ENCODE data around the gene HIVEP2.

The HIVEP2 gene

DNA sequence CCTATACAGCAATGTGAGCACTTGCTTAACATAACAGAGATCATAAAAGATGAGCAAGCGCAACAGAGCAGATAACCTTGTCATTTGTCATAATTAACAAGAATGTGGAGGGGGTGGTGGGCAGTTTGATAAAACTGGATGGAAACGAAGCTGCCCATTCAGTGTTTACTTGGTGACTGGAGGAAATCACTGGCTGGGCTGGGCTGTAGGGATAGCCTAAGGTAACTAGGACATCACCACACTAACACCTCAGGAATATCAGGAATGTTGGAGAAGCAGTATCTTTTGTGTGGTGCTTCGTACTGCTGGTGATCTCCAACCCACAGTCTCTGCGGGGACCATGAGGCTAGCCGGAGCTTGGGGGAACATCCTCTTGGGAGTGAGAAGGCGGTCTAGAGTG lies 218.4 kb downstream of the HIVEP2 start:
- DNase-seq = no peak

GRCh38 chr6:142725024-142725770 lies 219.8 kb downstream of the HIVEP2 start:
- DNase-seq = no peak

DNA sequence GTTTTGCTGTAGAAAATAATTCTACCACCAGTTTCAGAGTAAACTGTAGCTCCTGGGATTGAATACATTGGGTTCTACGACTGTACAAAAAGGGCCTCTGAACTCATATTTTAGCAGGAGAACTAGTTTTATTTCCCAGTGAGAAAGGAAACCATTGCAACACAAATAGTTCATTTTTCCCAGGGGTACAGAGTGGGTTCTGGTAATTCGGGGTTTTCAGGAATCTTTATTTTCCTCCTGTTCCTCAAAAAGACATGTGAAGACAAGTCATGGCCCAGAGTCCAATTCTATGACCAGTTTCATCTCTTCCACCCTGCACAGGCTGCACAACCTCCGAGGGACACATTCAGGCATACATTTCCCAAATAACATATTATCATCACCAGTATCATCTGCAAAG lies 222.1 kb downstream of the HIVEP2 start:
- DNase-seq = no peak

DNA sequence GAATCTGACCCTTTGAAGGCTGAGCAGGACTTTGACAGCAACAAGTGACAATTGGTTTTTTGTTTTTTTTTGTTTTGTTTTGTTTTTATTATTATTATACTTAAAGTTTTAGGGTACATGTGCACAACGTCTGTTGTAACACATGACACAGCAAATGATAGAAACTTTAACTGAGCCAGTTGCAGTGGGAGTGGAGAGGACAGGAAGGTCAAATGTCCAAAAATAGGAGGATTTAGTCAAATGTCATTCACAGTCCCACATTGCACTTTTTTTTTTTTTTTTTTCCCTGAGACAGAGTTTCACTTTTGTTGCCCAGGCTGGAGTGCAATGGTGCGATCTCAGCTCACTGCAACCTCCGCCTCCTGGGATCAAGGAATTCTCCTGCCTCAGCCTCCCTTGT lies 223.0 kb downstream of the HIVEP2 start:
- DNase-seq = no peak

- DNase-seq = no peak
These were observed 223.6 kb downstream of the HIVEP2 start for GRCh38 chr6:142721215-142721920.

GRCh38 chr6:142718667-142719191 lies 226.2 kb downstream of the HIVEP2 start:
- DNase-seq = no peak

DNA sequence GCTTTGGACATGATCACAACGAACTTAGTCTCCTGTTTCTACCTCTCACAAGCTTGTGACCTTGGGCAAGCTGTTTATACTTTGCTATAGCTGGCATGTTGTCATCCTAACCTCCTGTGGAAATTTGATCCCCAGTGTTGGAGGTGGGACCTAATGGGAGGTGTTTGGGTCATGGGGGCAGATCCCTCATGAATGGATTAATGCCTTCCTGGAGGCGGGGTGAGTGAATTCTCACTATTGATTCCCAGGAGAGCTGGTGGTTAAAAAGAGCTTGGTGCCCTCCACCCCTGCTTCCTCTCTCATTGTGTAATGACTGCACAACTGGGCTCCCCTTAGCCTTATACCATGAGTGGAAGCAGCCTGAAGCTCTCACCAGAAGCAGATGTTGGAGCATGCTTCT lies 228.9 kb downstream of the HIVEP2 start:
- DNase-seq = no peak

DNA sequence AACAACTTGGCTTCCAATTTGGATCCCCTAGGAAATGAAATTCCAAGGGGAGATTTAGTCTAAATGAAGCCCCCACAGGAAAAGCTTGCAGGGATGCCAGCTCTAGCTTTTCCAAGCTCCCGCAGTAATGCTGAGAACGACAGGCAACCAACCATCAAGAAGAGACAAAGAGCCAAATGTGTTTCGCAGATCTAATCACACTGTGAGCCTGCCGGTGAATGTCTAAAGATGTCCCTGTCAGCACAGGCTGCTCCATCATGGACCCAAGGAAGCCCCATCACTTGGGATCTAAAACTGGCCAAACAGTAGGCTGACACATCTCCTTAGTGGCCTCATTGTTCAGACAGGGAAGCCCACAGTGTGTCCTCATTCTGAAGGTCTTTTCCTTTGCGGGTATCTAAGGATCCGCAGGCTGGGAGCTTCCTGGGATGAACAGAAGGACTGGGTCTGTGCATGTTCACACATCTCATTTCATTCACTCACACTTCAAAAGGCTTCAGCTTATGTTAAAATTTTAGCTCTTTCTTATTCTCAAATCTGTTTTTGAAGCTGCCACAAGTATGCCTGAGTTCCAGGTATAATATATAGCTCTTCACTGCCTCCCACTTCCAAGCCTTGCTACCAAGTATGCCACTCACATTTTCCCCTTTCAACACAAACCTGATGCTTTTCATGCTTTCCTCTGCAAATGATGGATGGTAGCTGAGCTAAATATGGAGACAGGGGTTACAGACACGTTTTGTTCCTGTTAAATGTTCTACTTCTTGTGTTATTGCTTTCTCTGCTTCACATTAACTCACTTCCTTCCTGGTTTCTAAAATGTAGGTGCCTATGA lies 229.8 kb downstream of the HIVEP2 start:
- DNase-seq = no peak

DNA sequence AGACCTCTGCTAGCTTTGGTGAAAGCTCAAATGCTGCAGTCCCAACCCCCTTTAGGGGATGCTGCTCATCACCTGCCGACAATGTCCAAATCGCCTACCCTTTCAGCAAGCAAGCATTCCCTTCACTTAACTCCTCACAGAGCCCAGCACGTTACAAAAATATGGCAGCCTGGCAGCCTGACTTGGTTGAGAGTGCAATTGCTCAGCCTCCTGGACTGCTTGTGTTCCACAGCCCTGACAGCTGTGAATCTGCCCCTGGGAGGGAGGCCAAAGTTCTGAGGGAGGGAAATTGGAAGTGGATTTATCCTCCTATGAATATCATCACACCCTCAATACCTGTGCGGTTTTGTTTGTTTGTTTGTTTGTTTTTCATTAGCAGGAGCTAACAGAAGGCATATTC lies 231.0 kb downstream of the HIVEP2 start:
- DNase-seq = no peak

- DNase-seq = no peak
These were observed 232.7 kb downstream of the HIVEP2 start for GRCh38 chr6:142712231-142712630.

GRCh38 chr6:142708651-142709050 lies 236.3 kb downstream of the HIVEP2 start:
- no peak for DNase-seq

DNA sequence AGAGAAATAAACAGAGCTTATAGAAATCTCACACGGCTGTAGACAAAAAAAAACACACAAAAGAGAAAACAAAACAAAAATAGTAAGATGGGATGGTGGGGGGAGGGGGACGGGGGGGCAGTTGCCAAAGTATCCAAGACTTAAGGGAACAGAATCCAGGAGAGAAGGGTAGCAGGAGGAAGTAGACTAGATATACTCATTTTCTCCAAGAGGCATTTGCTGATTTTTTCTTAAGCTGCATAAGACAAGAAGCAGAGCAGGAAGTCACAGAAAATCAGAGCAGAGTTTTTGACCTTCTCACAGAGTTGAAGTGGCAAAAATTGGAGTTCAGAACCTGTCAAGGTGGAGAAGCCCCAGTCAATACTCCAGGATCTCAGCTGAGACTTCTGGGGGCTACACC lies 237.7 kb downstream of the HIVEP2 start:
- DNase-seq = no peak

DNA sequence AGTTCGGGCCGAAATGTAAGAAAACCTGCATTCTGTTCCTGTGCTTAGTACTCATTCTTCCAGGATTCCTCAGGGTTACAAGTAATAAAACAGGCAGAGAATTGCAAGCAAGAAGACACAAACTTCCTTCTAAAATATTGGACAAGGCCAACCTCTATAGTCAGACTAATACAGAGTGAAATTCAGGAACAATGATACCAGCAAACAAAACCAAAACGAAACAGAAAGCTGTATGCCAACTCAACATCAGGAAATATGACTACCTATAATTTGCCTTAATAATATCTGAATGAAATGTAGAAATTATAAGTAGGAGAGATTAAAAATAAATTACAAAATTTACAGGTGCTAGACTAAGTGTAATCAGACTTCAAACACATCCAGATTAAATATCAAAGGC lies 238.8 kb downstream of the HIVEP2 start:
- DNase-seq = no peak

DNA sequence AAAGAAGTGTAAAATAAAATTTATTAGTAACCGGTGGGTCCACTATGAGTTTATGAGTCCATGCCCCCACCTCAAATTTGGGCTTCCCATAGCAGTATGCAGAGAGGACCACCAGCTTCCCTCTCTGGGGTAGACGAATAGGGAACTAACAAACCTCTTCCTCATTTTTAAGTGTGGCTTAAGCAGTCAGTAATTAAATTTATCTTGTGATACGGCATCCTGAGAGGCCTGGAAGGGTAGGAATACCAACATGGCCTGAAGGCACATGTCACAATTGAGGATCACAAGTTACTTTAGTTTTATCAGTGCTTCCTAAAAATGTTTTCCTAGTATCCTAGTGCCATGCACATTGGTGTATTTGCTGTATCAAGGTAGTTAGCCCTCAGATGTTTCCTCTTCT lies 239.9 kb downstream of the HIVEP2 start:
- DNase-seq = no peak

- DNase-seq = no peak
These were observed 242.2 kb downstream of the HIVEP2 start for GRCh38 chr6:142702501-142703460.
